ENCODE measurements around the gene GRID2IP. TPM values are rescaled to one million over a fixed set of nuclear protein-coding genes. Genes with fewer than 3 reads are reported as not detected.

The GRID2IP gene
- total RNA-seq, 1 donor from 2014 or later, result 2.6 TPM

DNA sequence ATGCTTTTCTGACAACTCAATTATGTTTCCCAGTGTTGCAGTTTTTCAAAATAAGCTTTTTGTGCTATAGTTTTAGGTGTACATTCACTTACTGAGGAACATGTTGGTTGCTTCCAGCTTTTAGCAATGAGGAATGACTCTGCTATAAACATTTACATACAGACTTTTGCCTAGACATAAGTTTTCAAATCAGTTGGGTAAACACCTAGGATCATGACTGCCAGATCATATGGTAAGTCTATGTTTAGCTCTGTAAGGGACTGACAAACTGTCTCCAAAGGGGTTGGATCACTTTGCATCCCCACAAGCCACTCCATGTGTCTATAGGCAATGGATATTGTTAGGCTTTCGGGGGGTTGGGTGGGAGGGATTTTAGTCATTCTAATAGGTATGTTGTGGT lies 10.8 kb upstream of the GRID2IP start:
- DNase-seq (ENCODE audit: low spot score), result no peak

DNA sequence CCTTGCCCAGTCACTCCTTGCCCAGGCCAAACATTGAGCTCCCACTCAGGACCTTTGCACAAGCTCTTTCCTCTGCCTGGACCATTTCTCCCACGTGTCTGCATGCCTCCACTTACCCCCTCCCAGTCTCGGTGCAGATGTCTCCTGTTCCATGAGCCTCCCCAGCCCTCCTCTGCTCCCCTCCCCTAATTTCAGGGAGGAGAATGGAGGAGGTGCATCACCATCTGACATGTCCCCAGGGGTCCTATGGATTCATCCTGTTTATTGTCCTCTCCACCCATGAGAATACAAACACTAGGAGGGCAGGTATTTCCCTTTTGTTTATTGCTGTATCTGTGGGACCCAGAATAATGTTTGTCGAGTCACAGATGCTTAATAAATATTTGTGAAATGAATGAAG lies 8.6 kb upstream of the GRID2IP start:
- no peak for DNase-seq (ENCODE audit: low spot score)

DNA sequence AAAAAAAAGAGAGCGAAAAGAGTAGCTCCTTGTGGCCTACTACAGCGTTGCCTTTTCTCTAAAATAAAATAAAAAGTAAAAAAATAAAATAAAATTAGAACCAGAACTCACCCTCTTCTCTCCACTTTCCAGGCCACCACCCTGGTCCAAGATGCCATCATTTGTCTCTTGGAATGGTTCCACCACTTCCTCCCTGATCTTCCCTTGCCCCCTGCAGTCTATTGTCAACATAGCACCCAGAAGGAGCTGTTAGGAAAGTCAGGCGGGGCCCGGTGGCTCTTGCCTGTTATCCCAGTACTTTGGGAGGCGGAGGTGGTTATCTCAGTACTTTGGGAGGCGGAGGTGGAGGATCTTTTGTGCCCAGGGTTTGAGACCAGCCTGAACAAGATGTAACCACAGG lies 7.6 kb upstream of the GRID2IP start:
- no peak for DNase-seq (ENCODE audit: low spot score)

DNA sequence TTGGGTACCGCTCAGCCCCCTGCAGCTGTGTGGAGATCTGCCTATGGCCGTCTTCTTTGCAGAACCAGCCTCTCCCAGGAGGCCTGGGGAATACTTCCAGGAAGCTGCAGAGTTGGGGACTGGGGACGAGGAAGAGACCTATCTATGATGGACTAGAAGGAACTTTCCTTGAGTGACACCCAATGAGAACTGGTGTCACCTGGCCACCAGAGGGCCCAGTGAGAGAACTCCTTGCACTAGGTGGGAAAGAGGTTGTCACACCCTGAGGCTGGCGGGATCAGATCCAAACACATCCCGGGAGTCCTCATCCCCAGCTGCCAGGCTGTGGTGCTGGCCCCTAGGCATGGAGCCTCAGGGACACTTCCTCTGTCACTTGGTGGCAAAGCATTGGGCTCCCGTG lies 4.9 kb upstream of the GRID2IP start:
- no peak for DNase-seq (ENCODE audit: low spot score)

DNA sequence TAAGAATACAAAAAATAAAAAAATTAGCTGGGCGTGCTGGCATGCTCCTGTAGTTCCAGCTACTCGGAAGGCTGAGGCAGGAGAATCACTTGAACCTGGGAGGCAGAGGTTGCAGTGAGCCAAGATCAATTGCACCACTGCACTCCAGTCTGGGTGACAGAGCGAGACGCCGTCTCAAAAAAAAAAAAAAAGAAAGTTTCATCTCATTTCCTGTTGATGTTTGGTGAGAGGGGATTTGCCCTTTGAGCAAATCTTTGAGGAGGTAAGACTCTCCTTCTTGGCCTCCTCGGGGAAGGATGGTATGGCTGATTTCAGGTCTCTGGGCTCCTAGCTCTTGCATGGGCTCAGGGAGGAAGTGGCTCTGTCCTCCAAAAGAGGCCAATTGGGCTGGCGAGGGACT lies 3.6 kb upstream of the GRID2IP start:
- DNase-seq (ENCODE audit: low spot score), result no peak

DNA sequence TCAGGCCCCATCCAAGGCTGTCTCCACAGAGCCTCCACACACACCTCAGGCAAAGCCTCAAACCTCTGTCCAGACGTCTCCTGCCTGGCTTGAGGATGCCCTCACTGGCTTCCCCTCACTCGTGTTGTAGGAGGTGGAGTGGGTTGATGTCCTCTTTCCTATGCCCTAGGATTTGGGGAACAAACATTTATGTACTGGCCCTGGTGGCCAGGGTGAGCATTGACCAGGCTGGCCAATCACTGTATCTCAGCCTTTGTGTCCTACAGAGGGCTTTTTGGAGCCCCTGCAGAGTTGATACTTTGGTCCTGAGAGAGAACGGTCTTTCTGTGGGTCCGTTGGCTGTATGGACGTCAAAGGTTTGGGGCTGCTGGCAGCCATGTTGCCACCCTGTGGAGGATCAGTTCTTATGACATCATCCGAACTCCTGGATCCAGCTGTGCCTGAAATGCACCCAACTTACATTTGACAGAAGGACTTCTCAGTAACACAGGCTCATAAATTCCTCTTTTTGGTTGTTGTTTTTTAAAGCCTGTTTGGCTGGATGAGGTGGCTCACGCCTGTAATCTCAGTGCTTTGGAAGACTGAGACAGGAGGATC lies 2.3 kb upstream of the GRID2IP start:
- no peak for DNase-seq (ENCODE audit: low spot score)

DNA sequence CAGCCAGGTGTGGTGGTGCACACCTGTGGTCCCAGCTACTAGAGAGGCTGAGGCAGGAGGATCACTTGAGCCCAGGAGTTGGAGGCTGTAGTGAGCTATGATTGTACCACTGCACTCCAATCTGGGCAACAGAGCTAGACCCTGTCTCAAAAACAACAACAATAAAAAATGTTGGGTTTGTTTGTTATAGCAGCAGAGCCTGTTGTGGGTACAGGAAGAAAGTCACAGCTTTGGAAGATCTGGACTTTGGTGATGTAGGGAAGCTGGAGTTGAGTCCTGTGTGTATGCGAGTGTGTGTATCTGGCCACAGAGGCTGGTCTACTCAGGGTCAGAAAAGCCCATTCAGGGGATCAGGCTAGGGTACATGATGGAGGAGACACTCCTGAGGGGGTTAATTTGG lies 3.9 kb downstream of the GRID2IP start:
- no peak for DNase-seq (ENCODE audit: low spot score)

DNA sequence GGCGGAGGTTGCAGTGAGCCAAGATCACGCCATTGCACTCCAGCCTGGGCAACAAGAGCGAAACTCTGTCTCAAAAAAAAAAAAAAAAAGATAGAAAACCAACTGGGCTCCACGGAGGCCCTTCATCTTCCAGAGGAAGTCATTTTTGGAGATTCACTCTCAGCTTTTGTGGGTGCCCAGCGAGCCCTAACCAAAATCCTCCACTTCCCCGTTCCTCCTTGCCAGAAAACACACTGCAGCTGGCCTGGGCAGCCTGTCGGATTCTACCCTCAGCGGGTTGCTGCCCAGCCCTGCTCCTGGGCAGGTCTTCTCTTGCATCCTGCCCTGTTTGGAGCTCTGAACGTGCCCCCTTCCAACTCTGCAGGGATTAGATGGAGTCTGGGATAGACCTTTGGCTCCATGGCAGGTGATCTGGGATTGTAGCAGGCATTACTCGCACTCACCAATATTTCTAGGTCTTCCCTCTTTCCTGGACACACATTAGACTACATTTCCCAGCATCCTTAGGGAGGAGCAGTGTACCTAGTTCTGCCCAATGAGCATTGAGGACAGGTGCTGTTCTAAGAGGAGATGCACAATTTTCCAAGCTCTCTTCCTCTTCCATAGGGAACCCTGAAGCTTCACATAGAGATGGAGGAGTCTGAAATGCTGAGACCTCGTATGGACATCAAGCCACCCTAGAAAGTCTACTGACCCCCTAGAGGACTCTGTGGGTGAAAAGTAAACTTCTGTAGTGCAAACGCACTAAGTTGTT lies 4.6 kb downstream of the GRID2IP start:
- no peak for DNase-seq (ENCODE audit: low spot score)

DNA sequence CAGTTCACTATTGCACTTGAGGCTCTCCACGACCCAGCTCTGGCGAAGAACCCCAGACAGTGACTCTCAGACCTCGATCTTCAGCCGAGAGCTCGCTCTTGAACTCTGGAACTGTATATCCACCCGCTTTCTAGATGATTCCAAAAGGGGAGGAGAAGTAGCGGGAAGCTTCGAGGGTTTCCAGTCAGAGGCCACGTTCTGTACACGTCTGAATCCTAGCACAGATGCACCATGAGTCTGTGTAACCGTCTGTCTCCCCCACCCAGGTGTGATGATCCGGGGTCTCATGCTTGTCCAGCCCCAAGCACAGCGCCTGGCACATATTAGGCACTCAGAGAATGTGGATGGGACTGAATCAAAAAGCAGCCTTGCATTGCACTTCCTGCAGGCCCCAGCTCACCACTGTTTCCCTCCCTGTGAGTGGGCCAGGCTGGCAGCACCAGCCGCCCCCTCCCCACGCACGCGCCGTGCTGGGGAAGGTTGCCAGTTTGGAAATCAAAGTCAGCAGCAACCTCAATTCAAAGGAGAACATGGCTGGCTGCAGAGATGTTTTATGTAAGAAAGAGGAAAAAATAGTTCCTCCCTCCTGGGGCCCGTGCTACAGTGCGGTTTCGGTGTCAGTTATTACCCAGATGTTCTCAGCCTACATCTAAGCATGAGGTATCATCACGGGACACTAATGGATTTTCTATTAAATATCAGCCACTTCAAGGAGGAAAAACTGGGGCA lies 5.7 kb downstream of the GRID2IP start:
- DNase-seq (ENCODE audit: low spot score), result no peak

DNA sequence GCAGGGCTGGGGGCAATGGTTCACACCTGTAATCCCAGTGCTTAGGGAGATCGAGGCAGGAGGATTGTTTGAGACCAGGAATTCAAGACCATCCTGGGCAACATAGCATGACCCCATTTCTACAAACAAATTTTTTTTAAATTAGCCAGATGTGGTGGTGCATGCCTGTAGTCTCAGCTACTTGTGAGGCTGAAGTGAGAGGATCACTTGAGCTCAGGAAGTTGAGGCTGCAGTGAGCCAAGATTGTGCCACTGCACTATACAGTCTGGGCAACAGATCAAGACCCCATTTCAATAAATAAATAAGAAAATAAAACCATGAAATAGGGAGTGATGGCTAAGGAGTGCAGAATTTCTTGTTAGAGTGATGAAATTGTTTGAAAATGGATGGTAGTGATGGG lies 8.9 kb downstream of the GRID2IP start:
- DNase-seq (ENCODE audit: low spot score), result no peak

DNA sequence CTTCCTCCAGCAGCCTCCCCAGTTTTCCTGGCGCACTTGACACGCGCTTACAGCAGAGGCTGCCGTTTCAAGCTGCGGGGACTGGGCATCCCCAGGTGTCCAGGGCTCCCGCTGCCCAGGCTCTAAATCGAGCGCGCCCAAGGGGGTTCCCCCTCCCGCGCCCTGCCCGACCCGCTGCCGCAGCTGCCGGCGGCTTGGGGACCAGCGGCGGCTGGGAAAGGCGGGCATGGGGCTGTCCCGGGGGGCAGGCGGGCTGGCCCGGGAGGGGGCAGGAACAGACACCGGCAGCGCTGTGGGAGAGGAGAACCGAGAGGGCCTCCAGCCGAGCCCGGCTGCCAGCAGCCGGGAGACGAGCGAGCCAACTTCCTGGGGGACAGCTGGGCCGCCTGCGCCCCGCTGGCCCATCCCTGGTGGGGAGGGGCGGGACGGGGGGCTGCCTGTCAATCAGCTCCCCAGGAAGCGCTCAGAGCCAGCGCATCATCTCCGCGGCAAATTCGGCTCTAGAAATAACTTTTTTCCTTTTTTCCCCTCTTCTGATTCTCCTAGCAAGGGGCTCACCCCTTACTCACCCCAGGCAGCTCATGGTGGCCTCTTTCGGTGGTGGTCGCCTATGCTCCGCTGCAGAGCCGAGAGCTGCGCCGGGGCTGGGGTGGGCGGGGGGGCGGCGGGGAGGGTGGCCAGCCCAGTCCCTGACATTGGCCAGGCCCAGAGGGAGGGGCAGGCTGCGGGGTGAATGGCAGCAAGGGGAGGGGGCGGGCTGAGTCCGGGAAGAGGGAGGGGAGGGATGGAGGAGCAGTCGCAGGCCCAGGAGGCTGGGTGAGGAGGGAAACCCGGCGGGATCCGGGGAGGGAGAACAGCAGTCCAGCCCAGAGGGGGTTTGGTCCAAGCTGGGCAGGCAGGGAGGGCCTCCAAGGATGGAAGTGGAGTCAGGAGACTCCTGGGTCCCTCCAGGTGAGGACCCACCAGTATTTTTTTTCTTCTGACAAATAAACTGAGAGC lies 14.7 kb downstream of the GRID2IP start:
- DNase-seq (ENCODE audit: low spot score), result no peak

DNA sequence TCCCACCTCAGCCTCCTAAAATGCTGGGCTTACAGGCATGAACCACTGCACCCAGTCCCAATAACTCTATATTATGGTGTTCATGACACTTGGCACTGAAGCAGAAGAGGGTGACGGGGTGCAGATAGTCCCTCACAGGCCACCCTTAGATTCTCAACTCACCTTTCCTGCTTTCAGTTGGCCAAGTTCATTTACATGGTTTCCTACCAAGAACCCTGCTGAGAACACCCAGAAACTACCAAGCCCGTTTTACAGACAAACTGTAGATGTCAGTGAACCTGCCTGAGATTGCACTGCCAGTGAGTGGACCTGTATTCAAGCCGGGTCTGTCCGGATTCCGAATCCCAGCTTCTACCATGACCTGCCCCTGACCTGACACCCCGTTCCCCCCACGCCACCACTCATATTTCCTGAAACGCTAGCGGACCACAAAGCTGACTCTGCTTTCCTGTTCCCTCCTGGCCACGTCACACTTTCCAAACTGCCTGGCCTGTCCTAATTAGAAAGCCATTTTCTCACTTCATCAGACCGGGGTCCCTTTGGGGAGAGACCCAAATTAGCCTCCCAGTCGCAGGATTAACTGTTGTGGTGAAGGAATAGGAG lies 17.3 kb downstream of the GRID2IP start:
- DNase-seq (ENCODE audit: low spot score), result no peak

DNA sequence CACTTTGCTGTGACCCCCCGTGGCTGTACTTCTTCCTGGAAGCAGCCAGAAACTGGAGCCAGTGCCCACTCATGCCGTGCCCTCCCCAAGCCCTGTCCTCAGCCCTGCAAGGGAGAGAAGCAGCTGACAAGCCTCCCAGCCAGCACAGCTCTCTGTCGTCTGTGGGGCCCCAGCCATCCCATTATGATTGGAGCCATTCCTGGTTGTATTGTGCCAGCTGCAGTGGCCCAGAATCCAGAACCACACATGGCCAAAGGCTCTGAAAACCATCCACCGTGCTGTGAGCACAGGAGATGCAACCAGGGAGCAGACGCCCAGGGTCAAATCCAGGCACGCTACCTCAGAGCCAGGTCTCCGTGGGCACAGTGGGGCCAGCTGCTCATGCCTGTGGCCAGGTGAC lies 18.7 kb downstream of the GRID2IP start:
- DNase-seq (ENCODE audit: low spot score), result no peak

DNA sequence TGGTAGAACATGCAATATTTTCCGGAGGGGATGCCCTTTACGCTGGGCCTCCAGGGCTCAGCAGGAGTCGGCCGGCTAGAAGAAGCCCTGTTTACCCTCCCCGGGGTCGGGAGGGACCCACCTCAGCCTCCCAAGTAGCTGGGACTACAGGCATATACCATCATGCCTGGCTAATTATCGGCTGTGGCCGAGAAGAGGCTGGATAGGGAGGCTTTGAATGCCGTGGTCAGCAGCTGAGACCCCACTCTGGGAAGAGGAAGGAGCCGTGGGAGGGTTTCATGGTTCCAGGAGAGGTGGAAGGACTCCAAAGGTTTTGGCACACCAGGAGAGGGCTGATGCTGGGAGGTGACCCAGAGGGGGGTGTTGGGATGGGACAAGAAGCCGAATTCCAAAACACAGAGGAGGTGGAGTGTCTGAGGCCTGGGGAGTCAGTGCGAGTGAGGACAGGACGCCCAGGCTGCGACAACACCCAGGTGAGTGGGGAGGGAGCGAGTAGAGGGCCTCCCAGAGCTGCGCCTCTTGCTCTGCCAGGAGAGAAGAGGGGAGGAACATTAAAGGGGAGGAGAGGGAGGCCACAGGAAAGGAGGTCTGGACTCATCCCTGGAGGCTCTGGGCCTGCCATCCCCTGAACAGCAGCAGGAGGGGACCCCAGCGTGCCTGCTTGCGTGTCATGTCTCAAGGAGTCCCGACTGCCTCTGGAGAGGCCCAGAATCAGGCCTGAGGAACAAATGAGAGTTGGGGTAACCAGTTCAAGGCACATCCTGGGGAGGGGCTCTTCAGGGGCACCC lies 19.6 kb downstream of the GRID2IP start:
- no peak for DNase-seq (ENCODE audit: low spot score)

DNA sequence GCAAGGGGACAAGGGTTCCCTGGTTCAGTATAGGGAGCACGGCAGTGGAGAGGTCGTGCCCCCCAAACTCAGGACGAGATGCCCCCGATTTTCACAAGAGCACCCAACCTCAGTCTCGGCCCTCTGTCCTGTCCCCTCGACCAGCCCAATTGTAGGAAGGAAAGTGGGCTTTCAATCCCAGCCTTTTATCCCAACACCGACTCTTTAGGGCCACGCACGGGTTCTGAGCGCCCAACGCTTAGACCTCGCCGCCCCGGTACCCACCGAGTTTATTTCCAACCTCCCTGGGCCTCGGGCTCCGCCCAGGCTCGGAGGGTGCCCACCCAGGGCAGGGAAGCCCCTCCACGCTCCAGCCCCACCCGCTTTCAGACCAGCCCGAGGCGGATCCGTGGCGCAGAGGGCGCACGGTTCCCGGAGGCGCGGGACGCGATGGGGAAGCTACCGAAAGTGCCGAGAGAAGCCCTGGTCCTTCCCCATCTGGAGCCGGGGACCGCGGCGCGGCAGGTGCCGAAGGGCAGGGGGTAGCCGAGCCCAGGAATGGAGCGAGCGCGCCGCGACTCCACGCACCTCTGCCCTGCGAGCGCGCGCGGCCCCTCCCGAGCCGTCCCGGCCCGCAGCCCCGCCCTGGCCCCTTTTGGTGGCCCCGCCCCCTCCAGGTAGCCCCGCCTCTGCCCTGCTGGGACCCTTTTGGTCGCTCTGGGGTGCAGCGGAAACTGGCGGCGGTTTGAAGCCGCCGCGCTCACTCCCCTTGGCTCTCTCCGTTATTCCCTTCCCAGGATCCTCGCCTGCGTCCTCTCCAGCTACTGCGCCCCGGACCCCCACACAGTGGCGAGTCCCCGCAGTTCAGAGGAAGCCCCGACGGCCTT lies 20.4 kb downstream of the GRID2IP start:
- no peak for DNase-seq (ENCODE audit: low spot score)

DNA sequence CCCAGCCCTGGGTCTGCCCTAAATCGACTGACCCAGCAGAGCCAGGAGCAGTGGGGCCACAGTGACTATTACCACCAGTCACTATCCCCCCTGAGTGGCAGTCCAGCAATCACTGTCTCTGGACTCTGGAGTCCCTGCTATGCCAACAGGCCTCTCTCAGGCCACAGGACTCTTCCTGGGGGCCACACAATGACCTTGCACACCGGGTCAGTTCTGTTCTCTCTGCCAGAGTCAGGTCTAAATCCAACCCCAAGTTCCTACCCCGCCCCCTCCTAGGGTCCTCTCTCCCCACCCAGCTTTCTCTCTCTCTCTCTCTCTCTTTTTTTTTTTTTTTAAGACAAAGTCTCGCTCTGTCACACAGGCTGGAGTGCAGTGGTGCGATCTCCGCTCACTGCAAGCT lies 21.6 kb downstream of the GRID2IP start:
- DNase-seq (ENCODE audit: low spot score), result no peak

DNA sequence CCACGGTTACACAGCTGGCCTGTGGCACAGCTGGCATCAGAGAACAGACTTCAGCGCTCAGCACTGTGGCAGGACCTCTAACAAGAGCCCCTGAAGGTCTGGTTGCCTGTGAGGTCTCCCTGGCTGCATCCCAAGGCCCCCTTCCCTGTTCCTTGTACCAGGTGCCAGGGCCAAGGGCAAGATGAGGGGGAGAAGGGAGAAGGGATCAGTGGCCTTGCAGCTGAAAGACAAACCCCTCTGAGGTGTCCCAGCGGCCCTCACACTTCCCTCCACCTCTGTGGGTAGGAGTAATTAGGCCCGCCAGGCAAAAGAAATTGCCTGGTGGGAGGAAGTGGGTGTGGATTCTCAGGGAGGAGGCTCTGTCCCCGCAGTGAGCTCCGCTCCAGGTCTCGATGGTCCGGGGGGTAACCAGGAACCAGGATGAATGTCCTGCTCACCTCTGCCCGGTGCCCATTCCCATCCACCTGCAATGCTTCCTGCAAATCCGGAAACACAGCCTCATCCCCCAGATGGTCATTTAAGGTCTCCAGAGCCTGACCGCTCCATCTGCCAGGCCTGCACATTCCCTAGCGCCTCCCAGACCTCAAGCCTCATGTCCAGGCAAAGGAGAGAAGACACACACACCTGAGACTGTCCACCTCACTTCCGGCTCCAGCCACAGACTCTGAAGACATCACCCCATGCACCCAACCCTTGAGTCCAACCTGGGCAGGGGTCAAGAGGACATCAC lies 22.7 kb downstream of the GRID2IP start:
- no peak for DNase-seq (ENCODE audit: low spot score)

DNA sequence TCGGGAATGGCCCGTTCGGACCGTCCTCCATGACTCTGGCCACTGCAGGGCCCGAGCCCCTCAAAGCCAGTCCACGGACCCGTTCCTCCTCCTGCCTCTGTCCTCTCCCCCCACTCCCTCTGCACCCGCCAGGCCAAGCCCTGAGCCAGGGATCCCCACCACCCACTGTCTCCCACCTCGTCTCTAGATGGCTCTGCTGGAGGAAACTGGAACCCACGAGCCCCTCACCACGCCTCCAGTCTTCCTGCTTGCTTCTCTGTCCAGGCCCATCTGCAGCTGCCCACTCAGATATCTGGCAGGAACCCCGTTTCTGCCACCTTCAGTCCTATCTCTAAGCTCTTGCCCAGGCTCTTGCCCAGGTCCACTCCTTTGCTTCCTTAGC lies 24.3 kb downstream of the GRID2IP start:
- DNase-seq (ENCODE audit: low spot score), result no peak
